Measurements from ENCODE around the gene NR2E1.

NR2E1 gene

GRCh38 chr6:108211671-108212070 lies 45.8 kb downstream of the NR2E1 start:
- no peak for DNase-seq

- DNase-seq = peak; percentile 22
Measured at GRCh38 chr6:108222064-108222463, 56.2 kb downstream of the NR2E1 start.

GRCh38 chr6:108222504-108222903 lies 56.7 kb downstream of the NR2E1 start:
- peak; percentile 6 for DNase-seq

- DNase-seq = no peak
Measured at GRCh38 chr6:108227290-108227689, 61.5 kb downstream of the NR2E1 start.

GRCh38 chr6:108228416-108228815 lies 62.6 kb downstream of the NR2E1 start:
- no peak for DNase-seq

- DNase-seq = no peak
Measured at GRCh38 chr6:108235127-108235526, 69.3 kb downstream of the NR2E1 start.

GRCh38 chr6:108236791-108237190 lies 71.0 kb downstream of the NR2E1 start:
- DNase-seq = no peak

- DNase-seq = no peak
Measured at GRCh38 chr6:108238322-108238721, 72.5 kb downstream of the NR2E1 start.

Data from activated CD4-positive, alpha-beta T cell treated with anti-CD3 and anti-CD28 coated beads, Interleukin-10, Interleukin-2, amounts not matched to agents 100 ng/mL and 50 ng/mL, durations not matched to agents 16 hours and 8 hours (primary cell).